ENCODE data around the gene GLDN. TPM values are rescaled to one million over a fixed set of nuclear protein-coding genes. Genes with fewer than 3 reads are reported as not detected.

Gene GLDN
- total and polyA plus RNA-seq, 2 of the 8 experiments (the other 6 are each of a cell fraction or from before 2014, with no cell fraction given), result 0.24 to 0.50 TPM

DNA sequence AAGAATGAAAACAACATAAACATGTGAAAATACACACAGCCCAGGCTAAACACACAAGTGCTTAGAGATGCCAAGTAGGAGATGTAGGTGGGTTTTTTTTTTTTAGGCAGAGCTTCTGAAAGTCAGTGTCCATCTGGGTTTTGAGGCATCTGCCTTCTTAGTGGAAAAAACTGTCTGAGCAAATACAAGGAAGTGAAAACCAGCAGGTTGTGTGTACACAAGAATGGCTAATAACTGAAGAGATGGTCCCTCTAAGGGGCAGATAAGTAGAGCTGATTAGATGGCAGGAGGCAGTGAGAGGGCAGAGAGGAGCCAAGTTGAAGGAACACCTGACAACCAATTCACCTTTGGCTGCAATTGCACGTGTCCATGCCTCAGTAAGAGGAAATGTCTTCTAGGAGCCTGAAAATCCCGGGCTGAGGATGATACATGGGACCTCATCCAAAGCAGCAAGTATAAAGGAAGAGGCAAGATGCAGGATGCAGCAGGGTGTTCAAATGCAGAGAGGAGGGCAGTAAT, 37.9 kb upstream of the GLDN start:
- no peak overlapping the region for H3K9ac ChIP-seq (replicated peaks in 1 of 4; ENCODE audit: extremely low read depth in 1 of 4, low read depth in 3 of 4, low read length in 3 of 4)
- no peak overlapping the region for H2BK5ac ChIP-seq (ENCODE audit: low read depth, low read length)
- POLR2A ChIA-PET (ENCODE audit: partially characterized antibody), result no interaction called here
- no peaks in the 10 kb centered on the region for H4K20me1 ChIP-seq (replicated peaks in 1 of 2; ENCODE audit: control insufficient read depth in 1 of 2, insufficient read depth in 2 of 2, low read length in 2 of 2)
- no peaks in the 10 kb centered on the region for H3K9me3 ChIP-seq (ENCODE audit: insufficient read depth in 2 of 2, low read depth in 1 of 2, low read length in 1 of 2)
- H3K23ac ChIP-seq (ENCODE audit: insufficient read length), result no peak overlapping the region
- H3K4me2 ChIP-seq (ENCODE audit: insufficient read depth in 1 of 2, low read depth in 2 of 2, low read length in 2 of 2), result no peak overlapping the region
- H3K14ac ChIP-seq (ENCODE audit: insufficient read length), result no peak overlapping the region
- no peak overlapping the region for H2BK20ac ChIP-seq (ENCODE audit: low read length)
- no peak overlapping the region for H3K56ac ChIP-seq (replicated peaks; ENCODE audit: insufficient read length, low read depth, low read length)
- H3K79me2 ChIP-seq (ENCODE audit: control insufficient read depth in 1 of 2, insufficient read depth in 2 of 2, low read length in 2 of 2), result no peaks in the 10 kb centered on the region
- no peak overlapping the region for H3K27ac ChIP-seq (ENCODE audit: low read depth, low read length)
- 84% methylated on average over 2 of the region's 2 CpGs; no CpG with 5 or more reads in 1 of the 2 experiments for WGBS, 2 experiments (ENCODE audit: extremely low coverage in 1 of 2, insufficient coverage in 1 of 2, insufficient read length in 1 of 2, insufficient replicate concordance in 2 of 2, low coverage in 1 of 2, low lambda C conversion rate in 2 of 2, missing lambda C conversion rate in 1 of 2)
- CTCF ChIA-PET (ENCODE audit: partially characterized antibody), result interaction anchor here (0.9 to 2.0 kb wide), 6 partner anchors 17 to 141 kb away, joined by 3 to 8 read pairs (median 4); no protein-coding TSS in a partner anchor
- no peak overlapping the region for H2BK12ac ChIP-seq (ENCODE audit: low read depth, low read length)
- peaks cover 0 to 3% (median under 1%) of the 10 kb centered on the region in 4 experiments; a peak in 2 of 7 replicates for H3K27me3 ChIP-seq (replicated peaks in 1 of 4; ENCODE audit: control insufficient read depth in 3 of 4, extremely low read depth in 1 of 4, insufficient read depth in 3 of 4, low read length in 3 of 4)
- H3K4ac ChIP-seq (replicated peaks; ENCODE audit: insufficient read length, low read depth, low read length), result no peak overlapping the region
- no peaks in the 10 kb centered on the region for H3K79me1 ChIP-seq (ENCODE audit: low read depth, low read length)
- H3K4me1 ChIP-seq (replicated peaks in 1 of 4; ENCODE audit: control insufficient read depth in 3 of 4, insufficient read depth in 4 of 4, low read length in 3 of 4), result no peaks in the 10 kb centered on the region
- H4K5ac ChIP-seq (ENCODE audit: insufficient read length, low read depth, low read length), result no peak overlapping the region
- H3K36me3 ChIP-seq (ENCODE audit: control insufficient read depth in 2 of 4, insufficient read depth in 4 of 4, low read length in 3 of 4), result no peaks in the 10 kb centered on the region
- no peak overlapping the region for H4K8ac ChIP-seq (ENCODE audit: extremely low read depth, insufficient read depth, low read length)
- no peak overlapping the region for H4K91ac ChIP-seq (replicated peaks; ENCODE audit: insufficient read length, low read length)
- H2AK5ac ChIP-seq (ENCODE audit: low read depth, low read length), result no peak overlapping the region
- FAIRE-seq, result no peak
- H3K23me2 ChIP-seq (ENCODE audit: low read depth, low read length), result no peaks in the 10 kb centered on the region
- no peak overlapping the region for H2BK120ac ChIP-seq (replicated peaks; ENCODE audit: low read depth, low read length)
- H2BK15ac ChIP-seq (ENCODE audit: low read length), result no peak overlapping the region
- H2AFZ ChIP-seq (ENCODE audit: low read length), result no peak overlapping the region
- no peak overlapping the region for H3K18ac ChIP-seq (ENCODE audit: extremely low read depth, low read length)
- DNase-seq (ENCODE audit: low read depth in 1 of 2, low spot score in 2 of 2), result no peak
- no peak overlapping the region for H3K4me3 ChIP-seq (ENCODE audit: extremely low read depth in 1 of 4, insufficient read depth in 2 of 4, low read depth in 3 of 4, low read length in 4 of 4)
- TF ChIP-seq USF2 (IDR thresholded peaks at IDR 0.05; ENCODE audit: low read length), result no peak
- TF ChIP-seq CTCF (IDR thresholded peaks at IDR 0.05; ENCODE audit: control extremely low read depth in 1 of 3, insufficient read depth in 1 of 3, low read depth in 1 of 3, low read length in 3 of 3), result no peak
- no peak for TF ChIP-seq SP4 (IDR thresholded peaks at IDR 0.05; ENCODE audit: low read length)
- TF ChIP-seq SAP30 (IDR thresholded peaks at IDR 0.05; ENCODE audit: insufficient read depth, insufficient replicate concordance, low read length), result no peak
- TF ChIP-seq NRF1 (IDR thresholded peaks at IDR 0.05; ENCODE audit: low read depth, low read length), result no peak
- no peak for TF ChIP-seq GABPA (IDR thresholded peaks at IDR 0.05; ENCODE audit: borderline replicate concordance, insufficient read depth, low read length)
- no peak for TF ChIP-seq SRF (IDR thresholded peaks at IDR 0.05; ENCODE audit: low read depth, low read length)
- no peak for TF ChIP-seq SP2 (IDR thresholded peaks at IDR 0.05; ENCODE audit: low read length)
- no peak for TF ChIP-seq RXRA (IDR thresholded peaks at IDR 0.05; ENCODE audit: insufficient read depth, low read depth, low read length)
- TF ChIP-seq CHD2 (IDR thresholded peaks at IDR 0.05; ENCODE audit: low read length), result no peak
